ENCODE results near the gene PTPRN2. TPM values are rescaled to one million over a fixed set of nuclear protein-coding genes. Genes with fewer than 3 reads are reported as not detected.

PTPRN2 gene
- total RNA-seq, 4 donors from 2014 or later, result 6.6 to 10.7 (median 8.2) TPM

DNA sequence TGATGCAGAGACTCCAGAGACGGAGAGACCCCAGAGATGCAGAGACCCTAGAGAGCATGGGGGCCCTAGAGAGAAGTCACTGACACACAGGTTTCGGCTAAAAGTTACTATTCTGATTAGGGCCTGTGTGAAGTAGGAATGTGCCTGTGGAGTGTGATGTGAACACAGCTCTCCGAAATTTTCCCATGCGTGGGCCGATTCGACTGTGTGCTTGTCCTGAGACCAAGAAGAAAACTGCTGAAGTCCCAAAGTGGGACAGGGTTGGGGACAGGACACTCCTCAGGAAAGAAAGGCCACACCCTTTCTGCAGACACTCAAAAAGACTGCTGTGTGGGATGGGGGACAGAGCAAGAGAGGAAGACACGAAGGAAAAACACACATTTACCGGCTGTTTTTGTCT is 533.5 kb downstream of the PTPRN2 start:
- TF ChIP-seq CTCF (IDR thresholded peaks at IDR 0.05), result no peak
- no peak for TF ChIP-seq EP300 (IDR thresholded peaks at IDR 0.05)
- no peak for TF ChIP-seq POLR2A (IDR thresholded peaks at IDR 0.05)
- WGBS, 2 donors, result 90 to 91% methylated on average over 8 of the region's 8 CpGs
- Histone ChIP-seq H3K4me3 (no peak overlapping the region), H3K27me3 (no peaks in the 10 kb centered on the region), H3K9me3 (peaks cover 0 to 8% (median 0%) of the 10 kb centered on the region in 4 donors), H3K4me1 (no peaks in the 10 kb centered on the region), H3K36me3 (no peaks in the 10 kb centered on the region), H3K27ac (no peak overlapping the region)
- no peak for DNase-seq (ENCODE audit: low spot score in 2 of 2)

GRCh38 chr7:158053183-158053915 is 534.3 kb downstream of the PTPRN2 start:
- Histone ChIP-seq H3K36me3 (no peaks in the 10 kb centered on the region), H3K27me3 (no peaks in the 10 kb centered on the region), H3K9me3 (peaks cover 0 to 8% (median 0%) of the 10 kb centered on the region in 4 donors), H3K4me3 (no peak overlapping the region), H3K27ac (no peak overlapping the region), H3K4me1 (no peaks in the 10 kb centered on the region)
- DNase-seq (ENCODE audit: low spot score in 2 of 2), result no peak
- 81 to 83% methylated on average over 14 of the region's 14 CpGs for WGBS, 2 donors
- no peak for TF ChIP-seq POLR2A (IDR thresholded peaks at IDR 0.05)
- no peak for TF ChIP-seq CTCF (IDR thresholded peaks at IDR 0.05)
- TF ChIP-seq EP300 (IDR thresholded peaks at IDR 0.05), result no peak

DNA sequence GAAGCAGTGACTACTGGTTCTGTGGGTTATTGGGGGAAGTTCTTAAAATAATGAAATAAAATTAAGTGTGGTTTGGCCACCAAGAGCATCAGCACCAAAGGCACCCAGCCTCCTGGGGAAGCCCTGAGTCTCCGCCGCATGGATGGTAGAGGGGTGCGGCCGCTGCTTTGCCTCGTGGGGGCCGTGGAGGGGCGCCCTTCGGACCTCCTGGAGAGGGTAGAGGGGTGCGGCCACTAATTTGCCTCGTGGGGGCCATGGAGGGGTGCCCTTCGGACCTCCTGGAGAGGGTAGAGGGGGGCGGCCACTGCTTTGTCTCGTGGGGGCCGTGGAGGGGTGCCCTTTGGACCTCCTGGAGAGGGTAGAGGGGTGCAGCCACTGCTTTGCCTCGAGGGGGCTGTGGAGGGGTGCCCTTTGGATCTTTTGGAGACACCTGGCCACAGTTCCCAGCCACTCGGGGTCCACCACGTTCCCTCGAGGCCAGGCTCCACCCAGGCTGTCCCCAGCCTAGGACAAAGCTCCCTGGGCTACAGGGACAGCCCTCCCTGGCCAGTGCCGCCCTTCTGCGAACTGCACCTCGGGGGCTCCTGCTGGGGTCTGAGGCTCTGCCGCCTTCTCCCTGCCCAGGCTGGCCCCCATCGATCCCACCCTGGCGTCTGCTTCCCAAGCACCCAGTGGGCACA is 535.1 kb downstream of the PTPRN2 start:
- H3K27ac ChIP-seq, result no peak overlapping the region
- no peaks in the 10 kb centered on the region for H3K36me3 ChIP-seq
- WGBS, 2 donors, result 81 to 86% methylated on average over 19 of the region's 24 CpGs
- H3K4me1 ChIP-seq, result no peaks in the 10 kb centered on the region
- TF ChIP-seq CTCF (IDR thresholded peaks at IDR 0.05), result no peak
- no peak for TF ChIP-seq POLR2A (IDR thresholded peaks at IDR 0.05)
- TF ChIP-seq EP300 (IDR thresholded peaks at IDR 0.05), result no peak
- H3K27me3 ChIP-seq, result no peaks in the 10 kb centered on the region
- H3K4me3 ChIP-seq, result no peak overlapping the region
- no peak for DNase-seq (ENCODE audit: low spot score in 2 of 2)
- H3K9me3 ChIP-seq, result peaks cover 0 to 5% (median 0%) of the 10 kb centered on the region in 4 donors

DNA sequence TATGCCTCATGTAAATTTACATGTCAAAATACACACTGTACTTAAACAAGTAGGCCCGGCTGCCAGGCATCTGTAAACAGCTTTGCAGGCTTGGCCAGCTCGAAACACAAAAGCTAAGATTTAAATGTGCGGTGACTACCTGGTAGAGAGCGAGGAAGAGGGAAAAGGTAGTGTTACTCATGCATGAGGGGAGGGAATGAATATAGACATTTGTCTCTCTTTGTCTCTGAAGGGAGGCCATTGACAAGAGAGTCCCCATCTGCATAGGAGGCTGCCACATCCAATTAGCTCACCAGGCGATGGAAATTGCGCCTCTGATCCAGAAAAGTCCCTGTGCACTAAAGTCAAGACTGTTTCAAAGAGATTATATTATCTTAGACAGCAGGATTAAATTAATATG is 535.8 kb downstream of the PTPRN2 start:
- Histone ChIP-seq H3K27ac (no peak overlapping the region), H3K27me3 (no peaks in the 10 kb centered on the region), H3K4me3 (no peak overlapping the region), H3K36me3 (no peaks in the 10 kb centered on the region), H3K4me1 (no peaks in the 10 kb centered on the region), H3K9me3 (peaks cover 0 to 7% (median 0%) of the 10 kb centered on the region in 4 donors)
- WGBS, 2 donors, result 71 to 82% methylated on average over 6 of the region's 6 CpGs
- no peak for DNase-seq (ENCODE audit: low spot score in 2 of 2)
- no peak for TF ChIP-seq POLR2A (IDR thresholded peaks at IDR 0.05)
- TF ChIP-seq CTCF (IDR thresholded peaks at IDR 0.05), result no peak

GRCh38 chr7:158050978-158051651 is 536.5 kb downstream of the PTPRN2 start:
- Histone ChIP-seq H3K27ac (no peak overlapping the region), H3K36me3 (no peaks in the 10 kb centered on the region), H3K9me3 (peaks cover 0 to 7% (median 0%) of the 10 kb centered on the region in 4 donors), H3K4me3 (no peak overlapping the region), H3K4me1 (no peaks in the 10 kb centered on the region), H3K27me3 (no peaks in the 10 kb centered on the region)
- no peak for DNase-seq (ENCODE audit: low spot score in 2 of 2)
- WGBS, 2 donors, result 75 to 79% methylated on average over 10 of the region's 10 CpGs
- no peak for TF ChIP-seq EP300 (IDR thresholded peaks at IDR 0.05)
- no peak for TF ChIP-seq CTCF (IDR thresholded peaks at IDR 0.05)
- no peak for TF ChIP-seq POLR2A (IDR thresholded peaks at IDR 0.05)
